Stimulated activated CD4-positive, alpha-beta T cell treated with anti-CD3 and anti-CD28 coated beads, TNF-alpha, amount 100 ng/mL, for 48 hours (primary cell): ENCODE results near the gene HDAC9.

Experiments
- DNase-seq, 3 donors: peaks; one replicate each; pipeline ENCODE4 v3.0.0-alpha.2; 2020; ENCODE audit warnings: low read depth in 3 of 3

Gene HDAC9

DNA sequence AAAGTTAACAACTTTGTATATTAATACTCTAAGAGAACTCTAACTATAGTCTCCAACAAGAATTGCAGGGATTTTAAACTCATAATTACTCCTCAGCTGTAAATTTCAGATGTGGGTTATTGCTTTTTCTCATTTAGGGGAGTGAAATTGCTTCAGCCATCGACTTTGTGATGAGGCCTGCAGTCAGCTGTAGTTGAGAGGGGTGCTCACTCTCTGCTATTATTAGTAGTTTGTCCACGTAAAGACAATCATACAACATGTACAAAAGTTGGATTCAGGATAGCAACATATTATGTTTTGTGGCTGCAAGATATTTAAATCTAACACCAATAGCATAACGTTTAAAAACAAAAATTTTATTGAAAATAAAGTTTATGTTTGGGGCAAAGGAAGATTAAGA, 28.7 kb downstream of the HDAC9 start:
- no peak for DNase-seq

DNA sequence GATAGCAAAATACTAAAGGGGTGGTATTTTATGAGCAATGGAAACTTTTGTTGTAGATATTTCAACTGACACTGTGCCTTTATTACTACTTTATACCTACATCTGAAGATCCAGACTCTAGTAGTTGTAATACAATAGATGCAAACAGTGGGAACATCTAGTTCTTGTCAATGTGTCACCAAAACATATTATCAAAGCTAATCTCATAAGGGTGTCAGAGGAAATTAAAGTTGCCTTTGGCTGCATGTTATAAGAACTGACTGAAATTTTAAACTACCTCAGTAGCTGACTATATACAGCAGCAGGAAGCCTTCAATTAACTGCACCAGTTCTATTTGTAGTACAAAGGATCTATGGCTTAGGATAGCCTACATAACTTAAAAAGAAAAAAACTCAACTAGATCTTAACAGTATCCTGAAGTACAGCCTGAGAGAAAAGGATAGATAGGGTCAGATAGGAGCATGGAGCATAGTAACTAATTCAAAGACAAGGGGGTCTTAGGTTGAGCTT, 30.9 kb downstream of the HDAC9 start:
- DNase-seq, result no peak

DNA sequence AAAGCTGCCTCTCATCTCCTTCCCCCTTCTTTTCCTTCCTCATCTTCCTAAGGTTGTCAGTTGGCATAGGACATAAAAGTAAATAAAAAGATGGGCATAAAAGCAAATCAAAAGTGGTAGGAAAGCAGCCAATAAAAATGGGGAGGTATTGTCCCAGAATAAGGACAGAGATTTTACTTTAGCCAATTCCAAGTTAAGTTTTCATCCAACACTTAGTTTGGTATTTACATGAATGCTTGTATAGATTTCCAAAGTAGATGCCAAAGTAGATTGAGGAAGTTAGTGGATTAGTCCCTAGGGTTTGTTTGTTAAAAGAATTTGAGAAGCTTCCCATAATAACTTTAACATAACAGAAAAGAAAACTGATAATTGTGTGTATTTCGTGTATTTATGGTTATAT, 33.7 kb downstream of the HDAC9 start:
- no peak for DNase-seq

DNA sequence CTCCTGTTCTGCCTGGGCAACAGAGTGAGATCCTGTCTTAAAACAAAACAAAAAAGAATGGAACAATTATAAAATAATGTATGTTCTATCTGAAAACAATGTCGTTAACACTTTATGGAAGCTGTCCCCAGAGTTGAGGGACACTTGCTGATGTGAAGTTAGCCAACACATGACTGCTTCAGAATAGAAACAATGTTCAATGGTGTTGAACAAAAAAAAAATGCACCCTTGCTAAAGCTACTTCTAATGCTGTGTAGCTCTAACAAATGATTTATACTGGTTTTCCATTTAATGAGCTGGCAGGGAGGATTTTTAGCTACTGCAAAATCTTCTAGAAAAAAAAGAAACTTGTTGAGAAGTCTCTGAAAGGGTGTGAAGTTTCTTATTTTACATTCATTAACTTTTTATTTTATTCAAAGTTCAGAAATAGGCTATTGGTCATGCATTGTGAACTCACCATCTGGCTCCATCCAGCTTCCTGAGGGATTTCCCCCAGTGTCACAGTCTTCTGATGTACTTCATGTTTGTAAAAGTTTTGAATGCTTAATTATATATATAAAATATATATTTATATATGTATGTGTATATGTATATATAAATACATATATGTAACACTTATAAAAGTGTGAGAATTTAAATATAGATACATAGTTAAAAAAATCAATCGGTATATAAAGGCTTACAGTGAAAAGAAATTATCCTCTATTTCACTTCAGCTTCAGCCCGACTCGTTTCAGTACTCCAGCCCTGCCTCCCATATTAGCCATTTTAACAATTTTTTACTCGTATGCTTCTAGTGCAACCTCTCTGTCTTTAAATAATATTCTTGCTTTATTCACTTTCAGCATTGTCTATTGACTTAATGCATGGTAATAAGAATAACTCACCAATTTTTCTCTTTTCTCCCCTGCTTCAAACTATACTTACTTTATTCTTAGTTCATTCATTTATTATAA, 35.0 kb downstream of the HDAC9 start:
- no peak for DNase-seq

DNA sequence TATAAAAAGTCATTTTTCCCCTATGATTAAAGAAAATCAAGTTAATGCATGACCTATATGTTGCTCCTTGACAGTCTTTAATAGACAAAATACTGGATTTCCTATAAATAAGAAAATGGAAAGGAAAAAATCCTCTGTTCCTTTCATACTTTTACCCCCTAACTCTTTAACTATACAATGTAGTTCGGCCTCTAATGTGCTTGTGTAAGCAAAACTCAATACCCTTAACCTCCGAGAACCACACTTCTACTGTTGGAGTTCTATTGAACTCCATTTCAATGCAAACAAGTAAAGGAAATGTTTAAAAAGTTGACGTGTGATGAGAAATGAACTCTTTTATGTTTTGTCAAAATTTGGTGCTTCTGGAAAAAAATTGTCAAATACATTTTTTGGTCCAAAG, 36.0 kb downstream of the HDAC9 start:
- no peak for DNase-seq

DNA sequence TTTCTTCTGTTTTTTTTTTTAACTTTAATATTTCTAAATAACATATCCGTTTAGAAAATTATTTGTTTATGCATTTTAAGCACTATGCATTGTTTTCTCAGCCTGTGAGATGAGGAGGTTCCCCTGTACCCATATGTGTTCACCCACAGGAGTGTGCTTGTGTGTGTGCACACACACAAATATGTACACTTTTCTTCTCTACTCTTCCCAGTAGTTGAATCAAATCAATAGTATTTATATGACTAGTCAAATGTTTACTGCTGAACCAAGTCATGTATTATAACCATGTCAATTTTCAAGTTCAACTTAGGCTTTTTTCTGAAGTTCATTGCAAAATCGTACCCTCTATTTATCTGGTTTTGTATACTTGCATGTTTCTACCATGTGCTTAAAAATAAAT, 37.3 kb downstream of the HDAC9 start:
- DNase-seq, result no peak

DNA sequence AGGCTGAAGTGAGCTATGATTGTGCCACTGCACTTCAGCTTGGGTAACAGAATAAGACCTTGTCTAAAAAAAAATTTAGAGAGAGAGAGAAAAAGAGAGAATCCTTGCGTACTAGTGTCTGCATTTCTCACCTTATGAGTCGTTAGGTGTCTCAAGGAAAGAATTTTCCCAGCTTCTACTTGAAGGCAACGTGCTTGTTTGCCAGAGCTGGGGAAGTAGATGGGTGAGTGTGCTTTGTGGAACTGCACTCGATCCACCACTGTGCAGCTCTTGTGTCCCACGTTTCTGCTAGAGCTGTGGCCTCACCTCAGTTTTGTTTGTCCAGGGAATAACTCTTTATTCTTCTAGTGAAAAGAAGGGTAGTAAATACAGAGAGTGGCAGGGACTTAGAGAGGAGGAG, 38.9 kb downstream of the HDAC9 start:
- DNase-seq, result no peak

DNA sequence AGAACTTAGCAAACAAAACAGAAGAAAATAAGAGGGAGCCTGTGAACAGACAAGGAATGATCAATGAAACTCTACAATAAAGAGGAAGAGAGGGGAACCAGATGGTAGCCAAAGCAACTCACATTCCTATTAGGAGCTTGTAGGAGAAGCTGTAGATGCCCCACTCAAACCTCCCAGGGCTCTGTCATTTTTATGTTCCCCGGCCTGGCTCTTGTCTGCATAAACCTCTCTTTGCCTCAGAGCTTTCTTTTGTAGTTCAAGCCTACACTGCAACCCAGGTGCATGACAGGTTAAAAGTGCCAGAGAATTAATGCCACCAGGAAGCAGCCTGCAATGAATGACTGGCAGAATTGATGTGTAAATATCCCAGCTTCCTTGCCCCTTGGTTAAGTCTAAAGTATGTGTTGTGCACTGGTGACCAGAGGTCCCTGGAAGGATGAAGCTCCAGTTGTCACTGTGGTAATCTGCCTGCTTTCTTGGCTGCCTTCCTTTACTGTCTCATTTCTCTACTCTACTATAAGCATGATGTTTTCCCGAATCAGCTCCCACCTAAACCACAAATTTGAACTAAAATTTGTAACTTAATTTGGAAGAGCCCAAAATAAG, 40.4 kb downstream of the HDAC9 start:
- DNase-seq, result no peak

DNA sequence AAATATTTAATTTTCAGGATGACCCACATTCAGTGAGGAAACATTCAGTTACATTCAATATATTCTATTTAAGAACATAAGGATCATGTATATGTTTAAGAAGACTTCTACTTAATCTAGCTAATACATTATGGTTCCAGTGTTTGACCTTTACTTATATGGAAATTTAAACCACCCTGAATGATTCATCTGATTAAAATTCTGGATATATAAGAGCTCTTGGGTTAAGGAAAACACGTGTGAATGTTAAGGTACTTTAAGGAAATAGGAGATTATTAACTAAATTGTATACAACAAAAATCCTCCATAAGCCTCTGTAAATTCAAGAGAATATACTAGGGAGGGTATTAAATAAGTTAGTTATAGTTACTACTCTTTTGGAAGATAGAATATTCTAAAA, 40.9 kb downstream of the HDAC9 start:
- no peak for DNase-seq

DNA sequence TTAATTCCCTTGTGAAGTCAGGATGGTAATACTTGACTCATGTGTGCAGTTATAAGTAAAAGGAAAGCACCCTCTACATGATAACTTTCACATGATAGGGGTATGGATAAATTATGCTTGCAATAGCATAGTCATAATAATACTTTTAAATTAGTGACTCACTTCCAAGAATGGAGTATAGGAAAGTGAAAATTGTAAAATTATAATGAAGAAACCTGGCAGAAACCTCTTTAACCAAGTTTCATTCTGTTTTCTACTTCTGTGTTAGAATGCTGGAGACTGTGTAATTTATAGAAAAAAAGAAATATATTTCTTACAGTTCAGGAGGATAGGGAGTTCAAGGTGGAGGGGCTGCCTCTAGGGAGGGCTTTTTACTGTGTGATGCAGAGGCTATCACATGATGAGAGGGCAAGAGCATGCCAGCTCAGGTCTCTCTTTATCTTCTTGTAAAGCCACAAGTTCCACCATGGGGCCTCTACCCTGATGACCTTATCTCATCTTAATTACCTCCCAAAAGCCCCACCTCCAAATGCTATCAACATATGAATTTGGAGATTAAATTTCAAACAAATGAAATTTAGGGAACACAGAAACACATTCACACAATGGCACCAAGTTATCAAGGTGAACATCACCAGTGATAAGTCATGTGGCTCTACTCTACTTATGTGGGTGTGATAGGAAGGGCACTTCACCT, 43.2 kb downstream of the HDAC9 start:
- no peak for DNase-seq

DNA sequence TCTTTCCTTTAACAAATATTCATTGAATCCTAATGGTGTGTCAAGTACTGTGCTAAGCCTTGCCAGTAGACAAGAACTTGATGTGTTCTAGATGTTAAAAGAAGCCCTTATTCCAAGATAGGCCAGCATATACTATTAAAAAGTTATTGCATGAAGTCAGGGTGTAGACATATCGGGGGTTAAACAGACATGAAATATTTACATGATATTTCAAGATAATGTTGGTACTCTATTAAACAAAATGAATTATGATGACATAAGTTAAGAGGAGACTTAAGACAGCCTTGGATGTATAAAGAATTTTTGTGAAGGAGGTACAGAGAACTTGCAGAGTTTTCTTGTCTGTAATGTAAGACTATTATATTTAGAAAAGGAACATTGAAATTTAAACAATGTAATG, 44.8 kb downstream of the HDAC9 start:
- no peak for DNase-seq

DNA sequence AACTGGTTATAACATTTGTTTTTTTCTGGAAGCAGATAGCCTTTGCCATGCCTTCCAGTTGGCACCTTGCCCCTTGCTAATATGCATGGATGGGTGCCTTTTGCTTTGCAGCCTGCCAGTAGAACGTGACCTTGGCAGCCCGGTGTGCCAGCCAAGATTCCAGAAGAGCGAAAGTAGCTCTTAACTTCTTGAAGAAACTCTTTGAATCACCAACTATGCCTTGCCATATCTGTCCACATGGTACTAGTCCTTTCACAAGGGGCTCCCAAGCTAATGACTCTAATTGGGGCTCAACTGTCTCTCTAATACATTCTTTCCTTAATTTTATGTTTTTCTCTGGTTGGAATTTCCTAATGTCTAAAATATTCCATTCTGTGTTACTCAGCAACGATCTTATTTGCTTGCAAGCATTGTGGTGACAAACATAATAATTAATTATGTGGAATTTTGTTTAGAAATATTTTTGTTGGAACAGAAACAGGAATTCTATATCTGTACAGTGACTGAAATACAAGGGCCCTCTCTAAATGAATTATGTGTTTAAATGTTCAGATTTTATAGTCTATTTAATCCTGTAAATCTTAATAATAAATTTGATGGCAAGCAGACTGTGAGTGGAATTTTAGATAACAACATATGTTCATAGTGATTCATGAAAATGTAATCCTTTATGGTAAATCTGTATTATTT, 45.8 kb downstream of the HDAC9 start:
- no peak for DNase-seq

DNA sequence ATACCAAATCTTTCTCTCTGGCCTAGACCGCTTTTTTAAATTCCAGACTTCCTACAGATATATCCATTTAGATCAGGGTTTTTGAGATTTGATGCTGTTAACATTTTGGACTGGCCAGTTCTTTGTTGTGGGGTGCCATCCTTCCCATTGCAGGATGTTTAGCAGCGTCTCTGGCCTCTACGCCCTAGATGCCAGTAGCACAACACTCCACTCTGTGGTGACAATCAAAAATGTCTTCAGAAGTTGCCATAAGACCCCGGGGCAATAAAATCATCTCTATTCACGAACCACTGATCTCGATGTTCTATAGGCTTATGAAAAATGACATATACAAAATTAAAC, 46.3 kb downstream of the HDAC9 start:
- no peak for DNase-seq

DNA sequence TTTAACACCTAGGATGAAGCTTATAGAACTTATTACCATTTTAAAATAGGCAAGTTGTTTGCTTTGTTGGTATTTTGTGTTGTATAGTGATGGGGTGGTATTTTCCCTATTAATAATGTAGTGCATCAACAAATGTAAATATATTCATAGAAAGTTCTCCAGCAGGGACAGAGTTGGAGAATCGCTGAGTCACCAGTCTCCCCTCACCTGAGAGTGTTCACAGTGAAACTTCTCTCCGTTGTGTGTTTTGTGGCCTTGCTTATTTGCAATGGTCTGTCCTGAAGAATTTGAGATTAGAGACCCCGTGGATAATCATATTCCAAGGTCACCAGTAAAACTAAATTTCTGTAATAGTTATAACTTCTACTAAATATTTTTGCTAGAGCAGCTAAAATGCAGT, 51.0 kb downstream of the HDAC9 start:
- DNase-seq, result no peak

DNA sequence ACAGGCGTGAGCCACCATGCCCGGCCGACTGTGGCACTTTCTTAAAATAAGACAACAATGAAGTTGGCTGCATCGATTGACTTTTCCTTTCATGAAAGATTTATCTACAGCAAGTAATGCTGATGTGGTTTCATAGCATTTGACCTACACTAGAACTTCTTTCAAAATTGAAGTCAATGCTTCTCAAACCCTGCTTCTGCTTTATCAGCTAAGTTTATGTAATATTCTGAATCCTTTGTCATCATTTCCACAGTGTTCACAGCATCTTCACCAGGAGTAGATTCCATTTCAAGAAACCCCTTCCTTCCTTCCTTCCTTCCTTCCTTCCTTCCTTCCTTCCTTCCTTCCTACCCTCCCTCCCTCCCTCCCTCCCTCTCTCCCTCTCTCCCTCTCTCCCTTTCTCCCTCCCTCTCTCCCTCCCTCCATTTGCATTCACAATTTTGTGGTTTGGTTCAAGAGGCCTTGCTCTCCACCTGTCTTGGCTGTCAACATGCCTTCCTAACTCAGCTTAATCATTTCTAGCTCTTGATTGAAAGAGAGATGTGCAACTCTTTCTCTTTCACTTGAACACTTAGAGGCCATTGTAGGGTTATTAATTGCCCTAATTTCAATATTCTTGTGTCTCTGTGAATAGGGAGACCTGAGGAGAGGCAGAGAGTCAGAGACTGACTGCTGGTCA, 52.1 kb downstream of the HDAC9 start:
- no peak for DNase-seq

DNA sequence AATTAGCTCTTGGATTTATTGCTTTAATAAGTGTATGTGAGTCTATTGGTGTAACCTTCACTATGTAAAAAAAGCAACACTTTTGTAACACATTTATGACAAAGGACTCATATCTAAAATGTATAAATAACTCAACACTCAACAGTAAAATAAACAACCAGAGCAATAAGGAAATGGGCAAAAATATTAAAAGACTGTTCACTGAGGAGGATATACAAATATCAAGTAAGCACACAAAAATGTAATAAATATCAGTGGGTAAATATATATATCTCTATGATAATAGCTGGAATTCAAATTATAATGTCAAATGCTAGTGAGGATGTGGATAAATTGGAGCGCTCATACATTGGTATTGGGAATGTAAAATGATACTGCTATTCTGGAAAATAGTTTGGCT, 53.0 kb downstream of the HDAC9 start:
- no peak for DNase-seq

DNA sequence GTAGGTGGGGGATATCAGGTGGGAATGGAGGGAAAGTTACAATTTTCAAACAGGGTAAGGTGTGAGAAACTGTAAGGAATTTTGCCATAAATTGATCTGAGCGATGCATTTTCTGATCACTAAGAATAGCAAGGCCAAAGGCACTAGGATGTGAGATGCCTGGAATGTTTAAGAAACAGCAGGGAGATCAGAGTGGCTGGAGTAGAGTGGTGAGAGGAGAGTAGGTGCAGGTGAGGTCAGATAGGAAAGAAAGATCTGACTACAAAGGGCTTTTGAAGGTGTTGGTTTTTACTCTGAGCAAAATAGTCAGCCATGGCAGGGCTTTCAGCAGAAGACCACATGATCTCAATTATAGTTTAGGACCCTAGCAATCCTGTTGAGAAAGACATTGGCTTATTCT, 55.0 kb downstream of the HDAC9 start:
- no peak for DNase-seq

DNA sequence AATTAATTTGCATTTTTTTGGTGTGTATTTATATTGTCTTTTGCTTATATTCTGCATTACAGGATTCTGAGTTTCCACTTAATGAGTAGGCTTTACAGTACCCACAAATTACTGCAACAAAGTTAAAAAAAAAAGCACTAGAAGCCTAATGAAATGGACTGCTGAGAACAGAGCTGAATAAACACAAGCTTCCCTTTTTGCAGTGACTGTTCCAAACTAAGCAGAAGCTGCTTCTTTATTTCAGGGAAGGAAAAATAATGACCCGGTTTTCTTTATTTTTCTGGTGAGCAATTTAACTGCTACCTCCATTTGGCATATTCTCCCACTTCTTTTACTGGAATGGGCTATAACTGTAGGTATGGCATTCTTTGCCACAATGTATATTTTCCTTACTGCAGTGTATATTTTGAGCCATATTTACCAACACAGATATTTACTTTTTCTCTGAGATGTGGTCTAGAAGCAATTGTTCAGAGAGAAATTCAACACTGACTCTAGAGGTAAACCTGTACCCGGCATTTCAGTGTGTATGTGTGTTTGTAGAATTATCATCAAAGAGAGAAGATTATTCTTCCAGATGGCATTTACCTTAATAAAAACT, 56.9 kb downstream of the HDAC9 start:
- no peak for DNase-seq

DNA sequence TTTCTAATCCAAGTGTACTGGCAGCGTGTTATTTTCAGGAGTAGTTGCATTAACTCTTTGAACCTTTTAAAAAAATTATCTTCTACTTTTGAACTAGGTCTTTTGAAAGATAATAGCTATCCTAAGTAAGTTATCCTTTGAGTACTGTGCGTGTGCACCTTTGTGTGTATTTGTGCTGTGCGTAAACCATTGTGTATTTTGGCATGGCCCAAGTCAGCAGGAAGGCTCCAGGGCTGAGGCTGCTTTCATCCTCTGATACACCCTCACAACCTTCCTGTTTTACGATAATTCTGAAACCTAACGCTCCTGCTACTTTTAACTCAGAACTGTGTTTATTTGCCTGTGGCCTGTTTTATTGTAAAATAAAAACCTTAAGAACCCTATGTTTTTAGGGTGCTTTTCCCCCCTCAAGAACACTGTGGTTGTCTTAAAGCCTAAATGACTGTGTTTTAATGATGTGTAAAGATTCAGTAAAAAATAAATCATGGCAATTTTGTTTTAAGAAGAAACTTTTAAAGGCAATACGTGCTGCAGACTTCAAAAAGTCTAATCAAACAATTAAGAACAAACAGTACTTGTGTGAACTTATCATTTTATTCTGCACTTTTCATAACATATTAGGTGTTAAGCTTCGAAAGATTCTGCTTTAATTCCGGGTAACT, 57.5 kb downstream of the HDAC9 start:
- no peak for DNase-seq

DNA sequence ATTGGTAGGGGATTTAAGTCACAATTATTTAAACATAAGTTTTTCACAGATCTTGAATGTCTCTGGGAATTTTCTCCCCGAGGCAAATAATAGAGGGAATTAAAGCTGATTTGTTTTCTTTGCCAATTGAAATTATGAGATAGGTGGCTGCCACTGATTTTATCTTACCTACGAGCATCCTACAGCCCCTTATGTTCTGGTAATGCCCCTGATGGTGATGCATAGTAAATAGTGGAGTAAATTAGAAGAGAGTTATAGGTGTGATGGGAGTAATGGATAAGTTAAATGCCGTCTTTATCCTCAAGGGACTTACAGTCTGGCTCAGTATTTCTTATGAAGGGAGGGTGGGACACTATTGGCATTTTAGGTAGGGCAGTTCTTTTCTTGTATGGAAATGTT, 58.1 kb downstream of the HDAC9 start:
- DNase-seq, result no peak

DNA sequence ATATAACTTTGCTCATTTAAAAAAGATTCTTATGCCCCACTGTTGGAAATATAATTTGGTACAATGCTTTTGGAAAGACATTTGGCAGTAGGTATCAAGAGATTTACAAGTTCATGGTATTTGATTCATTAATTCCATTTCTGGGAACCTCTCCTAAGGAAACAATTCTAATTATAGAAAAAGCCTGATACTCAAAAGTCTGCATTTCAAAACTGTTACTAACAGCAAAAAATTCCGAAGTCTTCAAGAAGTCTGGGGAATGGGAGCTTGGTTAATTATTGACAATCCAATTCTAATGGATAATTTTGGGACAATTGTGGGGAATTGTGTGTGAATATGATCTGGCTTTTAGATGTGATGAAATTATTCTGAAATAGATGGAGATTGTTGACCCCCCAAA, 59.6 kb downstream of the HDAC9 start:
- no peak for DNase-seq
